Neural crest cell (in vitro differentiated cells): ENCODE results near the gene ANXA6. TPM values are rescaled to one million over a fixed set of nuclear protein-coding genes. Genes with fewer than 3 reads are reported as not detected.

Source experiments
- DNase-seq: peaks from one replicate; pipeline ENCODE4 v3.0.0; 2021; ENCODE audit warnings: low read depth, mixed read lengths, low spot score
- H3K27ac Mint-ChIP-seq: one replicate; pipeline ENCODE4 v1.8.0; 2021; ENCODE audit warnings: mild to moderate bottlenecking, mixed read lengths; ENCODE audit not compliant: unreplicated experiment
- H3K27me3 Mint-ChIP-seq: 2 replicates; pipeline ENCODE4 v1.8.0; 2021; ENCODE audit warnings: low read depth, mild to moderate bottlenecking, mixed read lengths
- H3K36me3 Mint-ChIP-seq: 2 replicates; pipeline ENCODE4 v1.8.0; 2021; ENCODE audit warnings: low read depth, mild to moderate bottlenecking, mixed read lengths
- H3K4me1 Mint-ChIP-seq: 2 replicates; pipeline ENCODE4 v1.8.0; 2021; ENCODE audit warnings: mixed read lengths
- H3K4me3 Mint-ChIP-seq: one replicate; pipeline ENCODE4 v1.8.0; 2021; ENCODE audit warnings: mild to moderate bottlenecking, mixed read lengths
- H3K9me3 Mint-ChIP-seq: 2 replicates; pipeline ENCODE4 v1.8.0; 2021; ENCODE audit warnings: mixed read lengths
- CTCF ChIP-seq: fragments of 200-600 bp; sonication (generic); conservative IDR thresholded peaks from 2 replicates; pipeline ENCODE4 v1.5.0; 2021; ENCODE audit warnings: antibody characterized with exemption, mild to moderate bottlenecking
- total RNA-seq: library from RNA; stranded (reverse); gene quantifications from 2 replicates; pipeline ENCODE4 v1.2.1, GENCODE V29; 2021

The ANXA6 gene
- total RNA-seq, 1 donor from 2014 or later, result 151 TPM

- H3K4me3 Mint-ChIP-seq, result no peak overlapping the region
- DNase-seq, result no peak
- H3K36me3 Mint-ChIP-seq, result no peaks in the 10 kb centered on the region
- TF ChIP-seq CTCF, result no peak
- H3K9me3 Mint-ChIP-seq, result no peaks in the 10 kb centered on the region
- peak overlapping the region; percentile 57 for H3K27ac Mint-ChIP-seq
- H3K4me1 Mint-ChIP-seq, result no peaks in the 10 kb centered on the region
- H3K27me3 Mint-ChIP-seq, result no peaks in the 10 kb centered on the region
Measured at GRCh38 chr5:151053796-151054462, 103.7 kb downstream of the ANXA6 start.

GRCh38 chr5:151052836-151053235, 104.7 kb downstream of the ANXA6 start:
- TF ChIP-seq CTCF, result no peak
- no peak for DNase-seq
- Mint-ChIP-seq H3K4me1 (no peaks in the 10 kb centered on the region), H3K27ac (no peak overlapping the region), H3K4me3 (no peak overlapping the region), H3K27me3 (no peaks in the 10 kb centered on the region), H3K36me3 (no peaks in the 10 kb centered on the region), H3K9me3 (no peaks in the 10 kb centered on the region)

GRCh38 chr5:151051931-151052608, 105.5 kb downstream of the ANXA6 start:
- Mint-ChIP-seq H3K27me3 (no peaks in the 10 kb centered on the region), H3K36me3 (no peaks in the 10 kb centered on the region), H3K4me3 (no peak overlapping the region), H3K27ac (no peak overlapping the region), H3K9me3 (no peaks in the 10 kb centered on the region), H3K4me1 (no peaks in the 10 kb centered on the region)
- no peak for TF ChIP-seq CTCF
- DNase-seq, result no peak

GRCh38 chr5:151051066-151051930, 106.3 kb downstream of the ANXA6 start:
- Mint-ChIP-seq H3K4me1 (no peaks in the 10 kb centered on the region), H3K9me3 (no peaks in the 10 kb centered on the region), H3K27me3 (no peaks in the 10 kb centered on the region), H3K4me3 (no peak overlapping the region), H3K27ac (no peak overlapping the region), H3K36me3 (no peaks in the 10 kb centered on the region)
- peak; percentile 71 for DNase-seq
- peak; percentile 83 for TF ChIP-seq CTCF

Other genes with a start within 250 kb of the ANXA6 start
- 4.6 and 4.8 TPM in 2 replicates for gene GPX3, start 137.2 kb downstream of the ANXA6 start, total RNA-seq
- 34.6 and 37.1 TPM in 2 replicates for gene TNIP1, start 76.7 kb downstream of the ANXA6 start, total RNA-seq
- gene CCDC69, start 66.3 kb upstream of the ANXA6 start, total RNA-seq, result 1.7 and 1.8 TPM in 2 replicates
- gene GM2A, start 95.4 kb upstream of the ANXA6 start, total RNA-seq, result 25.5 and 27.6 TPM in 2 replicates
- gene SLC36A3, start 146.0 kb upstream of the ANXA6 start, total RNA-seq, result not detected in 2 replicates
- gene SLC36A2, start 189.8 kb upstream of the ANXA6 start, total RNA-seq, result not detected in 2 replicates